ENCODE results near the gene HSD17B1.

DNA sequence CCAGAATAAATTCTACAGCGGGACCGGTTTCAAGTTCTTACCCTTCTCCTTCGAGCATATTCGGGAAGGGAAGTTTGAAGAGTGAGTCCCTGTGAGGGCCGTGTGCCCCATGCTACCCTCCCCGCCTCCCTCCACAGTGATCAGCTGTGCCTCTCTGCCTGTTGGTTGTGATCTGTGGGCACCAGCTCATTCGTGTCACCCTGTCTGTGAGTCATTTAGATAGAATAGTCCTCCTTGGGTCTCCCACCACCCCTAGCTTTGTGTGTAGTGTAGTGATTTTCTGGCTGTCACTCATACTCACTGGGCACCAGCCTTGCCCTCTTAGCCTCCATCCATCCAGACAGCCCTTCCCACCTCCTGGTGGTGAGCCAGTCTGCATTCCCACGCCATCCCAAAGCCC is 31.7 kb upstream of the HSD17B1 start:
- TF ChIP-seq, protein P1, sequence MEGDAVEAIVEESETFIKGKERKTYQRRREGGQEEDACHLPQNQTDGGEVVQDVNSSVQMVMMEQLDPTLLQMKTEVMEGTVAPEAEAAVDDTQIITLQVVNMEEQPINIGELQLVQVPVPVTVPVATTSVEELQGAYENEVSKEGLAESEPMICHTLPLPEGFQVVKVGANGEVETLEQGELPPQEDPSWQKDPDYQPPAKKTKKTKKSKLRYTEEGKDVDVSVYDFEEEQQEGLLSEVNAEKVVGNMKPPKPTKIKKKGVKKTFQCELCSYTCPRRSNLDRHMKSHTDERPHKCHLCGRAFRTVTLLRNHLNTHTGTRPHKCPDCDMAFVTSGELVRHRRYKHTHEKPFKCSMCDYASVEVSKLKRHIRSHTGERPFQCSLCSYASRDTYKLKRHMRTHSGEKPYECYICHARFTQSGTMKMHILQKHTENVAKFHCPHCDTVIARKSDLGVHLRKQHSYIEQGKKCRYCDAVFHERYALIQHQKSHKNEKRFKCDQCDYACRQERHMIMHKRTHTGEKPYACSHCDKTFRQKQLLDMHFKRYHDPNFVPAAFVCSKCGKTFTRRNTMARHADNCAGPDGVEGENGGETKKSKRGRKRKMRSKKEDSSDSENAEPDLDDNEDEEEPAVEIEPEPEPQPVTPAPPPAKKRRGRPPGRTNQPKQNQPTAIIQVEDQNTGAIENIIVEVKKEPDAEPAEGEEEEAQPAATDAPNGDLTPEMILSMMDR (IDR thresholded peaks at IDR 0.05): no peak
- TF ChIP-seq POLR2A (IDR thresholded peaks at IDR 0.05): no peak
